Hepatocyte (in vitro differentiated cells): Measurements from ENCODE around the gene CDC42EP2.

ENCODE experiments used
- CTCF ChIP-seq: fragments of 200-600 bp; sonication (generic); IDR thresholded peaks from 2 replicates; pipeline ENCODE4 v1.5.1; 2016; ENCODE audit warnings: antibody characterized with exemption, mild to moderate bottlenecking; ENCODE audit not compliant: poor library complexity
- EZH2 ChIP-seq: fragments of 200-600 bp; sonication (generic); IDR thresholded peaks from 2 replicates; pipeline ENCODE4 v1.6.1; 2016; ENCODE audit warnings: antibody characterized with exemption, mild to moderate bottlenecking, borderline replicate concordance

GRCh38 chr11:65275906-65276305, 38.8 kb upstream of the CDC42EP2 start:
- TF ChIP-seq EZH2 (no peak), CTCF (no peak)
